ENCODE measurements around the gene MIPOL1. TPM values are rescaled to one million over a fixed set of nuclear protein-coding genes. Genes with fewer than 3 reads are reported as not detected.

Gene MIPOL1
- total and polyA plus RNA-seq, 9 of the 15 experiments (the other 6 are each of a cell fraction or from before 2014, with no cell fraction given), result 6.7 to 21.9 (median 12.4) TPM

GRCh38 chr14:37172936-37173614 is 24.7 kb upstream of the MIPOL1 start:
- Histone ChIP-seq H3K27ac (ENCODE audit: extremely low read depth, low read depth, low read length) (peak overlapping the region; percentile 94), H3K36me3 (ENCODE audit: control insufficient read depth, insufficient read depth, low read length) (no peaks in the 10 kb centered on the region), H3K79me2 (ENCODE audit: control insufficient read depth, insufficient read depth, low read length) (peaks cover 65% of the 10 kb centered on the region), H3K9ac (ENCODE audit: insufficient read depth in 1 of 2, low read depth in 2 of 2, low read length in 2 of 2) (peak overlapping the region in 1 of 2 experiments; percentile 94; a peak in 2 of 4 replicates), H3K4me2 (ENCODE audit: insufficient read depth, low read length) (peak overlapping the region; percentile 95), H3K9me1 (ENCODE audit: control insufficient read depth, insufficient read depth, low read length) (no peaks in the 10 kb centered on the region), H4K20me1 (replicated peaks; ENCODE audit: control insufficient read depth, insufficient read depth, low read length) (no peaks in the 10 kb centered on the region), H3K9me3 (replicated peaks; ENCODE audit: control insufficient read depth, insufficient read depth, low read depth, low read length) (no peaks in the 10 kb centered on the region), H3K4me3 (peak overlapping the region; percentile 75), H3K4me1 (replicated peaks in 1 of 2; ENCODE audit: control insufficient read depth in 2 of 2, insufficient read depth in 2 of 2, low read length in 2 of 2) (peaks cover 11 to 25% of the 10 kb centered on the region in 2 experiments), H3K27me3 (ENCODE audit: control insufficient read depth in 2 of 2, insufficient read depth in 2 of 2, low read length in 2 of 2) (no peaks in the 10 kb centered on the region), H2AFZ (ENCODE audit: low read depth, low read length) (peak overlapping the region; percentile 91; the same call in 1 of the 2 replicates)
- 0% methylated on average over 5 of the region's 5 CpGs for WGBS (ENCODE audit: insufficient coverage, low coverage, missing lambda C conversion rate)
- DNase-seq (ENCODE audit: extremely low read depth in 1 of 4, low spot score in 3 of 4) (peak in 2 of 4 experiments; percentile 20 to 46), ATAC-seq (peak; percentile 19; the same call in 2 of the 3 replicates), FAIRE-seq (no peak)
- in situ Hi-C loops (cut with MboI) (loop anchor here (25.0 kb wide), 1 partner anchor 1336 kb away; the partner anchor contains the start of gene BRMS1L), intact Hi-C loops (cut with micrococcal nuclease) (loop anchor here (1.0 kb wide), 1 partner anchor 24 kb away; the partner anchor contains the start of gene MIPOL1)
- BruUV-seq (replicated peaks), result TSS peak; percentile 66
- CTCF ChIA-PET (ENCODE audit: low intra/inter-chr PET ratio), result no interaction called here
- POLR2A ChIA-PET, result interaction anchor here (1.4 to 1.8 kb wide), 2 partner anchors 11 to 23 kb away, joined by 3 to 4 read pairs; no protein-coding TSS in a partner anchor
- TF ChIP-seq MEF2A (IDR thresholded peaks at IDR 0.05; ENCODE audit: control insufficient read depth, low read depth, low read length) (peak; percentile 68), PBX2 (CRISPR knock-in tag; IDR thresholded peaks at IDR 0.05; ENCODE audit: low read depth) (no peak), PBX2 (tag; conservative IDR thresholded peaks at IDR 0.05; ENCODE audit: low read depth) (0 out of 2 replicates have a peak, but pooled peaks have one; percentile 5), GTF2A2 (tag; IDR thresholded peaks at IDR 0.05) (no peak), CEBPB (tag; IDR thresholded peaks at IDR 0.05) (peak; percentile 90), RBM39 (optimal IDR thresholded peaks at IDR 0.05; ENCODE audit: low read depth, low read length) (no peak), MIER1 (IDR thresholded peaks at IDR 0.05; ENCODE audit: low read depth) (no peak), THAP12 (CRISPR knock-in tag; IDR thresholded peaks at IDR 0.05) (no peak), CEBPG (CRISPR knock-in tag; IDR thresholded peaks at IDR 0.05) (no peak), CEBPG (tag; conservative IDR thresholded peaks at IDR 0.05 in 1 of 2, IDR thresholded peaks at IDR 0.05 in 1 of 2) (peak; percentile 22 to 67; a peak in 2 of 4 replicates), DPF2 (IDR thresholded peaks at IDR 0.05) (peak; percentile 49), SMARCB1 (IDR thresholded peaks at IDR 0.05; ENCODE audit: insufficient read length, low read depth) (no peak), CTCFL (IDR thresholded peaks at IDR 0.05; ENCODE audit: borderline replicate concordance, insufficient read depth, low read depth, low read length, poor library complexity, severe bottlenecking) (no peak), SMARCA4 (IDR thresholded peaks at IDR 0.05) (peak; percentile 42)

Data from K562 (cell line).